Uterus (tissue), 4 donors: ENCODE measurements around the gene WDR38. TPM values are rescaled to one million over a fixed set of nuclear protein-coding genes. Genes with fewer than 3 reads are reported as not detected.

ENCODE experiments used
- DNase-seq, 2 donors: peaks; one replicate each; pipeline ENCODE4 v3.0.0-alpha.2; 2019 to 2020
- H3K27ac ChIP-seq, 2 donors: fragments of 200-600 bp; sonication (generic); 1 replicate in 1 of 2; 2 replicates in 1 of 2; pipeline ENCODE4 v1.5.1; 2016 to 2018
- H3K27me3 ChIP-seq, 2 donors: fragments of 200-600 bp; sonication (generic); one replicate each; pipeline ENCODE4 v1.5.1; 2018 to 2019; ENCODE audit warnings: control low read depth in 1 of 2
- H3K36me3 ChIP-seq, 2 donors: fragments of 200-600 bp; sonication (generic); one replicate each; pipeline ENCODE4 v1.5.1; 2019; ENCODE audit warnings: control low read depth in 1 of 2
- H3K4me1 ChIP-seq, 2 donors: fragments of 200-600 bp; sonication (generic); one replicate each; pipeline ENCODE4 v1.5.1; 2018 to 2019; ENCODE audit warnings: control low read depth in 1 of 2
- H3K4me3 ChIP-seq, 2 donors: fragments of 200-600 bp; sonication (generic); 1 replicate in 1 of 2; 2 replicates in 1 of 2; pipeline ENCODE4 v1.5.1; 2018 to 2019; ENCODE audit warnings: mild to moderate bottlenecking in 1 of 2
- H3K9me3 ChIP-seq, 2 donors: fragments of 200-600 bp; sonication (generic); one replicate each; pipeline ENCODE4 v1.5.1; 2019; ENCODE audit warnings: control low read depth in 1 of 2
- CTCF ChIP-seq, 4 experiments: fragments of 200-600 bp in 2 of 4; fragments of 450-650 bp in 2 of 4; sonication (generic) in 2 of 4; IDR thresholded peaks; one replicate each; pipeline ENCODE4 v1.5.1; 2016 to 2019; ENCODE audit warnings: antibody characterized with exemption in 4 of 4, mild to moderate bottlenecking in 2 of 4, moderate library complexity in 1 of 4
- POLR2A ChIP-seq, 2 donors: fragments of 450-650 bp; IDR thresholded peaks; one replicate each; pipeline ENCODE4 v1.6.1; 2016; ENCODE audit warnings: antibody characterized with exemption in 2 of 2, mild to moderate bottlenecking in 1 of 2, moderate library complexity in 1 of 2
- intact Hi-C: fragments of 100-400 bp; cut with DNase I; formaldehyde crosslinking; loops from one replicate; pipeline ENCODE4 v1.15.1; 2023; ENCODE audit warnings: low total_unique reads
- total RNA-seq, 4 donors: library from RNA; depleted of rRNA in 3 of 4; stranded (reverse); fragments of >200 nt in 3 of 4; gene quantifications; one replicate each; pipeline versions ENCODE4 v1.1.0 to v1.2.4, GENCODE V29; 2014 to 2023
- donor health status: DM: yes; HTN: yes; CAD: no.

WDR38 gene
- total RNA-seq, 4 donors from 2014 or later, result 0.79 to 1.9 TPM; not detected in 2

DNA sequence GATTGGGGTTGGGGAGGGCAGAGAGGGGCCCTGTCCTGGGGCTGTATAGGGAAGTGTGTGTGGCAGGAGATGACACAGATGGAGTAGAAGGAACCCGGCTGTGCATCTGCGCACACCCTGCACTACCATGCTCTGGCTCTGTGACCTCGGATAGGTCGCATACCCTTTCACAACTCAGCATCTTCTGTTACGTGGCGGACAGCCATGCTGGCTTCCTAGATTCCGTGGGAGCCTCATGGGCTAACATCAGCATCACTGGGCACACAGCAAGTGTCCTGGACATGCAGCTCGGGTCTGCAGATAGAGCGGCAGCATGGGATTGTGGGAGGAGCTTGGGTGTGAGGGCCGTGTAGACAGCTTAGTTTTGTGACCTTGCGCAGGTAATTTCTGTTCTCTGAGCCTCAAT is 17.9 kb downstream of the WDR38 start:
- Histone ChIP-seq H3K27me3 (no peaks in the 10 kb centered on the region), H3K4me1 (peaks cover 0 to 13% of the 10 kb centered on the region in 2 donors), H3K36me3 (no peaks in the 10 kb centered on the region), H3K4me3 (no peak overlapping the region), H3K27ac (no peak overlapping the region), H3K9me3 (no peaks in the 10 kb centered on the region)
- no peak for DNase-seq
- TF ChIP-seq POLR2A (IDR thresholded peaks at IDR 0.05), result no peak
- no peak for TF ChIP-seq CTCF (IDR thresholded peaks at IDR 0.05)
- intact Hi-C loops, result no loop called here

- no peak for DNase-seq
- H3K36me3 ChIP-seq, result no peaks in the 10 kb centered on the region
- no peak overlapping the region for H3K4me3 ChIP-seq
- intact Hi-C loops, result no loop called here
- no peaks in the 10 kb centered on the region for H3K27me3 ChIP-seq
- TF ChIP-seq POLR2A (IDR thresholded peaks at IDR 0.05) (no peak), CTCF (IDR thresholded peaks at IDR 0.05) (no peak)
- H3K9me3 ChIP-seq, result no peaks in the 10 kb centered on the region
- H3K4me1 ChIP-seq, result peaks cover 0 to 13% of the 10 kb centered on the region in 2 donors
- no peak overlapping the region for H3K27ac ChIP-seq
These were observed 20.4 kb downstream of the WDR38 start for GRCh38 chr9:124873664-124874063.

- Histone ChIP-seq H3K27me3 (no peaks in the 10 kb centered on the region), H3K4me3 (no peak overlapping the region), H3K36me3 (no peaks in the 10 kb centered on the region), H3K9me3 (no peaks in the 10 kb centered on the region), H3K4me1 (peaks cover 0 to 10% of the 10 kb centered on the region in 2 donors), H3K27ac (no peak overlapping the region)
- intact Hi-C loops, result no loop called here
- TF ChIP-seq POLR2A (IDR thresholded peaks at IDR 0.05), result no peak
- DNase-seq, result no peak
These were observed 22.2 kb downstream of the WDR38 start for GRCh38 chr9:124875501-124875900.

DNA sequence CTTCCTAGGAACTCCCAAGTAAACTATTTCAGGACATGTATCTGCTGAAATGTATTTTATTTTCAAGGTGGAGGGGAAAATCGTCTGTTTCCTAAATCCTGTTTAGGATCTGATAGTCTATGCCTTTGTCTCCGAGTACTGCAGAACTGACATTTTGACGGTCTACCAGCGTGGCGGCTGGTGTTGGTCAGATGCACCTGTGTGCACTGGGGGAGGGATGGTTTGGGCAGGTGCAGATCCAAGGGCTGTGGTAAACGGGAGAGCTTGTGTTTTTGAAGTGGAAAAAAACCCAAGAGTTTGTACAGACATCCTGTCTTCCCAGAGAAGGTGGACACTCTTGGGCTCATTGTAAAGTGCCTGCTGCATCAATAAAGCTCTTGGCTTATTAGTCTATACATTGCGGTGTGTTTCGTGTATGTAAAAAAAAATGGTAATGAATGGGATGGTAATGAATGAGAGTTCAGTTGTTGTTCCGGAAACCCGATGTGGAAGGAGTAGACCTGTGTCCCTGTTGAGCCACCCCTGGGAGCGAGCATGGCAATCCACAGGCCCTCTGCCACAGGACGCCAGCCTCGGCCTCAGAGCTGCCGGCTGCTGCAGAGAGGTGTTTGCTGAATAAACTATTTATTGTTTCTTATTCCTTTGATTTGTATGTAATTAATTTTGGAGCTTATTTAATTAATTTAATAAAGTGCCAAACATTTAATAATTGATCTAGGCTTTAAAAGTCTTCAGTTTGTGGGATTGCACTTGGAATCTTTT is 23.9 kb downstream of the WDR38 start:
- Histone ChIP-seq H3K9me3 (no peaks in the 10 kb centered on the region), H3K4me3 (no peak overlapping the region), H3K27me3 (no peaks in the 10 kb centered on the region), H3K4me1 (peaks cover 0 to 5% of the 10 kb centered on the region in 2 donors), H3K27ac (no peak overlapping the region), H3K36me3 (no peaks in the 10 kb centered on the region)
- DNase-seq, result no peak
- intact Hi-C loops, result no loop called here
- TF ChIP-seq CTCF (IDR thresholded peaks at IDR 0.05) (no peak), POLR2A (IDR thresholded peaks at IDR 0.05) (no peak)

- no peaks in the 10 kb centered on the region for H3K36me3 ChIP-seq
- no peak overlapping the region for H3K27ac ChIP-seq
- H3K4me3 ChIP-seq, result no peak overlapping the region
- H3K4me1 ChIP-seq, result no peaks in the 10 kb centered on the region
- intact Hi-C loops, result no loop called here
- H3K27me3 ChIP-seq, result no peaks in the 10 kb centered on the region
- no peak for TF ChIP-seq POLR2A (IDR thresholded peaks at IDR 0.05)
- no peak for TF ChIP-seq CTCF (IDR thresholded peaks at IDR 0.05)
- DNase-seq, result no peak
- no peaks in the 10 kb centered on the region for H3K9me3 ChIP-seq
These were observed 24.8 kb downstream of the WDR38 start for GRCh38 chr9:124878021-124878420.
